Epithelial cell of esophagus (primary cell): ENCODE measurements around the gene LEFTY1.
A peak's percentile ranks its signal among the peaks of the same experiment; 100 is the strongest.

ENCODE experiments used
- DNase-seq: peaks from one replicate; pipeline ENCODE4 v3.0.0; 2010; ENCODE audit warnings: low read depth
- H3K4me3 ChIP-seq: 2 replicates; pipeline ENCODE4 v1.5.1; 2011; ENCODE audit warnings: mild to moderate bottlenecking, low read length, control low read depth
- CTCF ChIP-seq: IDR thresholded peaks from 2 replicates; pipeline ENCODE4 v1.5.1; 2011; ENCODE audit warnings: low read depth, mild to moderate bottlenecking, low read length, control low read depth, inconsistent platforms; ENCODE audit not compliant: insufficient read depth; ENCODE audit errors: missing control alignments

LEFTY1 gene

GRCh38 chr1:225846331-225847310 is 42.3 kb downstream of the LEFTY1 start:
- H3K4me3 ChIP-seq = no peak overlapping the region
- no peak for TF ChIP-seq CTCF
- no peak for DNase-seq

GRCh38 chr1:225845571-225846259 is 43.2 kb downstream of the LEFTY1 start:
- TF ChIP-seq CTCF = peak; percentile 84
- peak; percentile 87 for DNase-seq
- no peak overlapping the region for H3K4me3 ChIP-seq

GRCh38 chr1:225845097-225845496 is 43.8 kb downstream of the LEFTY1 start:
- H3K4me3 ChIP-seq = no peak overlapping the region
- DNase-seq = no peak
- no peak for TF ChIP-seq CTCF

- no peak for TF ChIP-seq CTCF
- no peak for DNase-seq
- no peak overlapping the region for H3K4me3 ChIP-seq
Observed at GRCh38 chr1:225844236-225845061, 44.5 kb downstream of the LEFTY1 start.

- TF ChIP-seq CTCF = no peak
- no peak for DNase-seq
- H3K4me3 ChIP-seq = no peak overlapping the region
Observed at GRCh38 chr1:225843426-225843795, 45.5 kb downstream of the LEFTY1 start.

- no peak for DNase-seq
- no peak overlapping the region for H3K4me3 ChIP-seq
- TF ChIP-seq CTCF = no peak
Observed at GRCh38 chr1:225842788-225843425, 46.0 kb downstream of the LEFTY1 start.
